ENCODE data around the gene ARL13B. TPM values are rescaled to one million over a fixed set of nuclear protein-coding genes. Genes with fewer than 3 reads are reported as not detected.
A peak's percentile ranks its signal among the peaks of the same experiment; 100 is the strongest.
"Not testable (repeated sequence)": the region's sequence is repeated elsewhere in the genome, so short reads cannot be mapped to it uniquely, and the experiment has no call there.

The ARL13B gene
- polyA plus RNA-seq, 4 donors: 18.0 to 21.6 (median 19.0) TPM

GRCh38 chr3:94050546-94050945, 70.6 kb downstream of the ARL13B start:
- DNase-seq (ENCODE audit: low read depth in 4 of 4, low spot score in 2 of 4): no peak

- no peak for DNase-seq (ENCODE audit: low read depth in 4 of 4, low spot score in 2 of 4)
Observed at GRCh38 chr3:94061297-94061696, 81.3 kb downstream of the ARL13B start.

- peak; percentile 88 to 97 (median 94) for DNase-seq (ENCODE audit: low read depth in 4 of 4, low spot score in 2 of 4)
Observed at GRCh38 chr3:94062513-94063404, 82.8 kb downstream of the ARL13B start, which contains the start of the genes DHFR2 and NSUN3. Gene DHFR2, minus strand, starts transcription at chr3:94062916. Its CDS starts 1,405 bp downstream, at chr3:94061511. Gene NSUN3, plus strand, starts transcription at chr3:94063061. Its CDS starts 66 bp downstream, at chr3:94063127.

GRCh38 chr3:94063496-94064119, 83.7 kb downstream of the ARL13B start:
- DNase-seq (ENCODE audit: low read depth in 4 of 4, low spot score in 2 of 4): no peak

- DNase-seq (ENCODE audit: low read depth in 4 of 4, low spot score in 2 of 4): no peak
Observed at GRCh38 chr3:94064243-94064860, 84.4 kb downstream of the ARL13B start.

GRCh38 chr3:94065122-94065521, 85.2 kb downstream of the ARL13B start:
- DNase-seq (ENCODE audit: low read depth in 4 of 4, low spot score in 2 of 4): no peak

GRCh38 chr3:94065819-94066480, 86.0 kb downstream of the ARL13B start:
- DNase-seq (ENCODE audit: low read depth in 4 of 4, low spot score in 2 of 4): no peak

- DNase-seq (ENCODE audit: low read depth in 4 of 4, low spot score in 2 of 4): no peak
Observed at GRCh38 chr3:94066506-94067500, 86.8 kb downstream of the ARL13B start.

GRCh38 chr3:94069194-94069813, 89.3 kb downstream of the ARL13B start:
- DNase-seq (ENCODE audit: low read depth in 4 of 4, low spot score in 2 of 4): peak in 1 of 4 donors; percentile 2

- no peak for DNase-seq (ENCODE audit: low read depth in 4 of 4, low spot score in 2 of 4)
Observed at GRCh38 chr3:94070341-94070911, 90.5 kb downstream of the ARL13B start.

- DNase-seq (ENCODE audit: low read depth in 4 of 4, low spot score in 2 of 4): no peak
Observed at GRCh38 chr3:94071713-94072284, 91.8 kb downstream of the ARL13B start.

- DNase-seq (ENCODE audit: low read depth in 4 of 4, low spot score in 2 of 4): no peak
Observed at GRCh38 chr3:94076055-94076454, 96.1 kb downstream of the ARL13B start.

GRCh38 chr3:94080552-94080951, 100.6 kb downstream of the ARL13B start:
- not testable (repeated sequence) for DNase-seq (ENCODE audit: low read depth in 4 of 4, low spot score in 2 of 4)

- DNase-seq (ENCODE audit: low read depth in 4 of 4, low spot score in 2 of 4): no peak
Observed at GRCh38 chr3:94081884-94082283, 101.9 kb downstream of the ARL13B start.

GRCh38 chr3:94082391-94082937, 102.5 kb downstream of the ARL13B start:
- DNase-seq (ENCODE audit: low read depth in 4 of 4, low spot score in 2 of 4): peak in 1 of 4 donors; percentile 13

GRCh38 chr3:94083261-94083660, 103.3 kb downstream of the ARL13B start:
- no peak for DNase-seq (ENCODE audit: low read depth in 4 of 4, low spot score in 2 of 4)

GRCh38 chr3:94089126-94089525, 109.2 kb downstream of the ARL13B start:
- DNase-seq (ENCODE audit: low read depth in 4 of 4, low spot score in 2 of 4): no peak

- DNase-seq (ENCODE audit: low read depth in 4 of 4, low spot score in 2 of 4): no peak
Observed at GRCh38 chr3:94092086-94092485, 112.1 kb downstream of the ARL13B start.
